Measurements from ENCODE around the gene CTSF. TPM values are rescaled to one million over a fixed set of nuclear protein-coding genes. Genes with fewer than 3 reads are reported as not detected.

Gene CTSF
- total and polyA plus RNA-seq, 2 of the 13 experiments (the other 11 are each of a cell fraction or from before 2014, with no cell fraction given), result not detected

DNA sequence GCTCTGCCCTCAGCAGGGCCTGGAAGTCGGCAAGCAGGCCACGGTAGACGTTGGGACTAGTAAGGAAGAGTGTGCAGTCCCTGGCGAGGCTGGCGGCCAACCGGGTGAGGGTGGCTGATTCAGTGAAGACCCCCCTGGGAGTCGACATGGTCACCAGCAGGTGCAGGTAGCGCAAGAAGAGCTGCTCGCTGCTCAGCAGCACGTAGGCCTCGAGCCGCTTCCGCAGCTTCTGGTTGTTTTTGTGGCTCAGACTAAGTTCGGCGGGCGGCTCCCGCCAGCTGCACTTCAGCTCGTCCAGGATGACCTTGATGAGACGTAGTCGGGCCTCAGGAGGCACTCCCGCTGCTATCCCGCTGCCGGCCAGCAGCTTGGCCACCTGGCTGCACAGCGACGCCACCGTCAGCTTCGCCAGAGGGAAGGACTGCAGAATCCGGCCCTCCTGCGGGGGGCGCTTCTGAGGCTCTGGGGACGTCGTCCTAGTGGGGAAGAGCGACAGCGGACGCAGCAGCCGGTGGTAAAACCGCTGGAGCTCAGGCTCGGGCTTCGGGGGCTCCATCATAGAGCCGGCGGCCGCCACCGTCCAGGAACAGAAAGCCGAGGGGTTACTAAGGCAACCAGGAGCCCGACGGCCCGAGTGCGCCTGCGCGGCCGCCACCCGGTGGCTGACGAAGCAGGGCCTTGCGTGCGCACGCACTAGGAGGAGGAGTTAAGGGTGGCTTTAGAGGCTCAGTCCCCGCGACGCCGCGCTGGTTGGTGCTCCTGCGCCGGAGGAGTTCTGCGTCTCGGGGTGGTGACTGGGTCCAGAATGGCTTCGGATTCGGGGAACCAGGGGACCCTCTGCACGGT, 24.3 kb upstream of the CTSF start, which contains the start of the genes CCDC87 and CCS (continued):
- TF ChIP-seq, protein P1, sequence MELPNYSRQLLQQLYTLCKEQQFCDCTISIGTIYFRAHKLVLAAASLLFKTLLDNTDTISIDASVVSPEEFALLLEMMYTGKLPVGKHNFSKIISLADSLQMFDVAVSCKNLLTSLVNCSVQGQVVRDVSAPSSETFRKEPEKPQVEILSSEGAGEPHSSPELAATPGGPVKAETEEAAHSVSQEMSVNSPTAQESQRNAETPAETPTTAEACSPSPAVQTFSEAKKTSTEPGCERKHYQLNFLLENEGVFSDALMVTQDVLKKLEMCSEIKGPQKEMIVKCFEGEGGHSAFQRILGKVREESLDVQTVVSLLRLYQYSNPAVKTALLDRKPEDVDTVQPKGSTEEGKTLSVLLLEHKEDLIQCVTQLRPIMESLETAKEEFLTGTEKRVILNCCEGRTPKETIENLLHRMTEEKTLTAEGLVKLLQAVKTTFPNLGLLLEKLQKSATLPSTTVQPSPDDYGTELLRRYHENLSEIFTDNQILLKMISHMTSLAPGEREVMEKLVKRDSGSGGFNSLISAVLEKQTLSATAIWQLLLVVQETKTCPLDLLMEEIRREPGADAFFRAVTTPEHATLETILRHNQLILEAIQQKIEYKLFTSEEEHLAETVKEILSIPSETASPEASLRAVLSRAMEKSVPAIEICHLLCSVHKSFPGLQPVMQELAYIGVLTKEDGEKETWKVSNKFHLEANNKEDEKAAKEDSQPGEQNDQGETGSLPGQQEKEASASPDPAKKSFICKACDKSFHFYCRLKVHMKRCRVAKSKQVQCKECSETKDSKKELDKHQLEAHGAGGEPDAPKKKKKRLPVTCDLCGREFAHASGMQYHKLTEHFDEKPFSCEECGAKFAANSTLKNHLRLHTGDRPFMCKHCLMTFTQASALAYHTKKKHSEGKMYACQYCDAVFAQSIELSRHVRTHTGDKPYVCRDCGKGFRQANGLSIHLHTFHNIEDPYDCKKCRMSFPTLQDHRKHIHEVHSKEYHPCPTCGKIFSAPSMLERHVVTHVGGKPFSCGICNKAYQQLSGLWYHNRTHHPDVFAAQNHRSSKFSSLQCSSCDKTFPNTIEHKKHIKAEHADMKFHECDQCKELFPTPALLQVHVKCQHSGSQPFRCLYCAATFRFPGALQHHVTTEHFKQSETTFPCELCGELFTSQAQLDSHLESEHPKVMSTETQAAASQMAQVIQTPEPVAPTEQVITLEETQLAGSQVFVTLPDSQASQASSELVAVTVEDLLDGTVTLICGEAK (IDR thresholded peaks at IDR 0.05), result no peak
- TF ChIP-seq, protein P1 (CRISPR knock-in tag; IDR thresholded peaks at IDR 0.05), result peak; percentile 20
- peak; percentile 86 for TF ChIP-seq KDM2A (CRISPR knock-in tag; IDR thresholded peaks at IDR 0.05; ENCODE audit: borderline replicate concordance, low read depth)
- no peak for TF ChIP-seq KDM1A (CRISPR knock-in tag; IDR thresholded peaks at IDR 0.05)
- TF ChIP-seq ZSCAN22 (CRISPR knock-in tag; IDR thresholded peaks at IDR 0.05), result 0 out of 2 replicates have a peak, but pooled peaks have one; percentile 35
- TF ChIP-seq ZFY (CRISPR knock-in tag; IDR thresholded peaks at IDR 0.05), result peak; percentile 88
- peak; percentile 17; the same call in 1 of the 2 replicates for TF ChIP-seq SRY (CRISPR knock-in tag; IDR thresholded peaks at IDR 0.05)
- no peak for TF ChIP-seq ZFYVE20 (CRISPR knock-in tag; IDR thresholded peaks at IDR 0.05; ENCODE audit: borderline replicate concordance, low read depth)
- TF ChIP-seq, protein P2, sequence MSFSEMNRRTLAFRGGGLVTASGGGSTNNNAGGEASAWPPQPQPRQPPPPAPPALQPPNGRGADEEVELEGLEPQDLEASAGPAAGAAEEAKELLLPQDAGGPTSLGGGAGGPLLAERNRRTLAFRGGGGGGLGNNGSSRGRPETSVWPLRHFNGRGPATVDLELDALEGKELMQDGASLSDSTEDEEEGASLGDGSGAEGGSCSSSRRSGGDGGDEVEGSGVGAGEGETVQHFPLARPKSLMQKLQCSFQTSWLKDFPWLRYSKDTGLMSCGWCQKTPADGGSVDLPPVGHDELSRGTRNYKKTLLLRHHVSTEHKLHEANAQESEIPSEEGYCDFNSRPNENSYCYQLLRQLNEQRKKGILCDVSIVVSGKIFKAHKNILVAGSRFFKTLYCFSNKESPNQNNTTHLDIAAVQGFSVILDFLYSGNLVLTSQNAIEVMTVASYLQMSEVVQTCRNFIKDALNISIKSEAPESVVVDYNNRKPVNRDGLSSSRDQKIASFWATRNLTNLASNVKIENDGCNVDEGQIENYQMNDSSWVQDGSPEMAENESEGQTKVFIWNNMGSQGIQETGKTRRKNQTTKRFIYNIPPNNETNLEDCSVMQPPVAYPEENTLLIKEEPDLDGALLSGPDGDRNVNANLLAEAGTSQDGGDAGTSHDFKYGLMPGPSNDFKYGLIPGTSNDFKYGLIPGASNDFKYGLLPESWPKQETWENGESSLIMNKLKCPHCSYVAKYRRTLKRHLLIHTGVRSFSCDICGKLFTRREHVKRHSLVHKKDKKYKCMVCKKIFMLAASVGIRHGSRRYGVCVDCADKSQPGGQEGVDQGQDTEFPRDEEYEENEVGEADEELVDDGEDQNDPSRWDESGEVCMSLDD (CRISPR knock-in tag; IDR thresholded peaks at IDR 0.05; ENCODE audit: borderline replicate concordance), result 0 out of 2 replicates have a peak, but pooled peaks have one; percentile 8
- peak; percentile 85 for TF ChIP-seq TOE1 (CRISPR knock-in tag; IDR thresholded peaks at IDR 0.05)
- no peak for TF ChIP-seq ZNF530 (CRISPR knock-in tag; IDR thresholded peaks at IDR 0.05; ENCODE audit: low read depth)
- TF ChIP-seq RELA (CRISPR knock-in tag; IDR thresholded peaks at IDR 0.05), result 0 out of 2 replicates have a peak, but pooled peaks have one; percentile 53
- TF ChIP-seq, protein P3, sequence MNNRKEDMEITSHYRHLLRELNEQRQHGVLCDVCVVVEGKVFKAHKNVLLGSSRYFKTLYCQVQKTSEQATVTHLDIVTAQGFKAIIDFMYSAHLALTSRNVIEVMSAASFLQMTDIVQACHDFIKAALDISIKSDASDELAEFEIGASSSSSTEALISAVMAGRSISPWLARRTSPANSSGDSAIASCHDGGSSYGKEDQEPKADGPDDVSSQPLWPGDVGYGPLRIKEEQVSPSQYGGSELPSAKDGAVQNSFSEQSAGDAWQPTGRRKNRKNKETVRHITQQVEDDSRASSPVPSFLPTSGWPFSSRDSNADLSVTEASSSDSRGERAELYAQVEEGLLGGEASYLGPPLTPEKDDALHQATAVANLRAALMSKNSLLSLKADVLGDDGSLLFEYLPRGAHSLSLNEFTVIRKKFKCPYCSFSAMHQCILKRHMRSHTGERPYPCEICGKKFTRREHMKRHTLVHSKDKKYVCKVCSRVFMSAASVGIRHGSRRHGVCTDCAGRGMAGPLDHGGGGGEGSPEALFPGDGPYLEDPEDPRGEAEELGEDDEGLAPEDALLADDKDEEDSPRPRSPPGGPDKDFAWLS (CRISPR knock-in tag; IDR thresholded peaks at IDR 0.05; ENCODE audit: borderline replicate concordance), result no peak
- no peak for TF ChIP-seq HOXA9 (CRISPR knock-in tag; IDR thresholded peaks at IDR 0.05; ENCODE audit: borderline replicate concordance)
